OCI-LY3 (cell line): ENCODE measurements around the gene RAB4B.
"Not testable (repeated sequence)": the region's sequence is repeated elsewhere in the genome, so short reads cannot be mapped to it uniquely, and the experiment has no call there.

Experiments used
- H2AFZ ChIP-seq: fragments of 200-600, 300-600 bp; shearing (Covaris generic); 2 replicates; pipeline ENCODE4 v1.6.0; 2014; ENCODE audit warnings: antibody characterized with exemption, low read depth, low read length
- H3K27ac ChIP-seq: fragments of 200-600, 300-600 bp; sonication (generic); 2 replicates; pipeline ENCODE4 v1.5.1; 2014; ENCODE audit warnings: mild to moderate bottlenecking, low read length, moderate library complexity, mixed read lengths
- H3K27me3 ChIP-seq: fragments of 200-600, 300-600 bp; sonication (generic); 2 replicates; pipeline ENCODE4 v1.6.1; 2014; ENCODE audit warnings: low read depth, low read length, mixed read lengths
- H3K36me3 ChIP-seq: fragments of 200-600, 300-600 bp; sonication (generic); replicated peaks from 2 replicates; pipeline ENCODE3; 2014; ENCODE audit warnings: low read depth, low read length, mixed read lengths
- H3K4me1 ChIP-seq: fragments of 300-600, 200-600 bp; sonication (generic); 2 replicates; pipeline ENCODE4 v1.6.1; 2014; ENCODE audit warnings: low read length, mixed read lengths
- H3K4me2 ChIP-seq: fragments of 200-600, 300-600 bp; sonication (generic); 2 replicates; pipeline ENCODE4 v1.6.1; 2014; ENCODE audit warnings: low read length, mixed read lengths
- H3K4me3 ChIP-seq: fragments of 300-600, 200-600 bp; sonication (generic); 2 replicates; pipeline ENCODE4 v1.5.1; 2014; ENCODE audit warnings: antibody characterized with exemption, mild to moderate bottlenecking, low read length, moderate library complexity
- H3K79me2 ChIP-seq: fragments of 300-600, 200-600 bp; shearing (Covaris generic); 2 replicates; pipeline ENCODE4 v1.6.1; 2014; ENCODE audit warnings: mild to moderate bottlenecking, low read length, mixed read lengths
- H3K9ac ChIP-seq: fragments of 300-600, 200-600 bp; shearing (Covaris generic); 2 replicates; pipeline ENCODE4 v1.6.0; 2014; ENCODE audit warnings: mild to moderate bottlenecking, low read length, moderate library complexity
- H3K9me3 ChIP-seq: fragments of 200-600, 300-600 bp; shearing (Covaris generic); 2 replicates; pipeline ENCODE4 v1.6.1; 2014; ENCODE audit warnings: low read length, mixed read lengths; ENCODE audit not compliant: insufficient read depth
- H4K20me1 ChIP-seq: fragments of 200-600, 300-600 bp; sonication (generic); 2 replicates; pipeline ENCODE4 v1.6.1; 2016; ENCODE audit warnings: low read length, mixed read lengths; ENCODE audit not compliant: insufficient read depth
- EZH2phosphoT487 ChIP-seq: fragments of 200-600 bp; shearing (Covaris generic); IDR thresholded peaks from 2 replicates; pipeline ENCODE4 v1.6.1; 2018; ENCODE audit warnings: antibody characterized with exemption, mixed run types, low read depth
- TF ChIP-seq, protein P1 (sequence below): fragments of 200-600, 300-600 bp; sonication (generic); IDR thresholded peaks from 2 replicates; pipeline ENCODE4 v1.5.1; 2014; ENCODE audit warnings: antibody characterized with exemption, low read length, low read depth

Gene RAB4B

GRCh38 chr19:40829205-40829604 lies 51.2 kb downstream of the RAB4B start:
- Histone ChIP-seq H3K4me2 (no peak overlapping the region), H2AFZ (no peak overlapping the region), H3K27ac (no peak overlapping the region), H3K9ac (no peak overlapping the region), H3K4me3 (no peak overlapping the region), H3K4me1 (no peaks in the 10 kb centered on the region), H4K20me1 (no peaks in the 10 kb centered on the region), H3K36me3 (no peaks in the 10 kb centered on the region), H3K27me3 (0 out of 2 replicates have a peak, but pooled peaks cover 4% of the 10 kb centered on the region), H3K9me3 (no peaks in the 10 kb centered on the region), H3K79me2 (no peaks in the 10 kb centered on the region)
- no peak for TF ChIP-seq EZH2phosphoT487
- TF ChIP-seq, protein P1, sequence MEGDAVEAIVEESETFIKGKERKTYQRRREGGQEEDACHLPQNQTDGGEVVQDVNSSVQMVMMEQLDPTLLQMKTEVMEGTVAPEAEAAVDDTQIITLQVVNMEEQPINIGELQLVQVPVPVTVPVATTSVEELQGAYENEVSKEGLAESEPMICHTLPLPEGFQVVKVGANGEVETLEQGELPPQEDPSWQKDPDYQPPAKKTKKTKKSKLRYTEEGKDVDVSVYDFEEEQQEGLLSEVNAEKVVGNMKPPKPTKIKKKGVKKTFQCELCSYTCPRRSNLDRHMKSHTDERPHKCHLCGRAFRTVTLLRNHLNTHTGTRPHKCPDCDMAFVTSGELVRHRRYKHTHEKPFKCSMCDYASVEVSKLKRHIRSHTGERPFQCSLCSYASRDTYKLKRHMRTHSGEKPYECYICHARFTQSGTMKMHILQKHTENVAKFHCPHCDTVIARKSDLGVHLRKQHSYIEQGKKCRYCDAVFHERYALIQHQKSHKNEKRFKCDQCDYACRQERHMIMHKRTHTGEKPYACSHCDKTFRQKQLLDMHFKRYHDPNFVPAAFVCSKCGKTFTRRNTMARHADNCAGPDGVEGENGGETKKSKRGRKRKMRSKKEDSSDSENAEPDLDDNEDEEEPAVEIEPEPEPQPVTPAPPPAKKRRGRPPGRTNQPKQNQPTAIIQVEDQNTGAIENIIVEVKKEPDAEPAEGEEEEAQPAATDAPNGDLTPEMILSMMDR, result no peak

- H3K27me3 ChIP-seq, H3K79me2 ChIP-seq, H3K4me1 ChIP-seq, H4K20me1 ChIP-seq, H3K9ac ChIP-seq, H3K36me3 ChIP-seq, H3K27ac ChIP-seq, H3K4me2 ChIP-seq, H2AFZ ChIP-seq, H3K9me3 ChIP-seq, H3K4me3 ChIP-seq: not testable (repeated sequence)
Measured at GRCh38 chr19:40830741-40831140, 52.7 kb downstream of the RAB4B start.

GRCh38 chr19:40831502-40832430 lies 53.7 kb downstream of the RAB4B start:
- Histone ChIP-seq H2AFZ (no peak overlapping the region), H3K79me2 (no peaks in the 10 kb centered on the region), H3K4me3 (no peak overlapping the region), H3K4me2 (no peak overlapping the region), H3K27me3 (peaks cover 4% of the 10 kb centered on the region; the same call in 1 of the 2 replicates), H3K9me3 (no peaks in the 10 kb centered on the region), H3K9ac (no peak overlapping the region), H3K27ac (no peak overlapping the region), H4K20me1 (no peaks in the 10 kb centered on the region), H3K4me1 (no peaks in the 10 kb centered on the region), H3K36me3 (no peaks in the 10 kb centered on the region)
- no peak for TF ChIP-seq EZH2phosphoT487
- TF ChIP-seq, protein P1, result no peak

DNA sequence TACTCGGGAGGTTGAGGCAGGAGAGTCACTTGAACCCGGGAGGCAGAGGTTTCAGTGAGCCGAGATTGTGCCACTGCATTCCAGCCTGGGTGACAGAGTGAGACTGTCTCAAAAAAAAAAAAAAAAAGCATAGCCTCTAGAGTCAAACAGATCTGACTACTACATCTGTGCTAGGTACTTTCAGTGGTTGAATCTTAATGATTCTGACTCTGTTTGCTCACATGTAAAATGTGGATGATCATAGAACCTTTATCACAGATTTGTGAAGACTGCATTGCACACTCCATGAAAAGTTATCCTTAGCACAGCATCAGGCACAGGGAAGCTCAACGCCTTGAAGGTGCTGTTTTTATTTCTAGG lies 54.4 kb downstream of the RAB4B start:
- not testable (repeated sequence) for H3K4me3 ChIP-seq, H3K36me3 ChIP-seq, H3K79me2 ChIP-seq, H3K27ac ChIP-seq, H3K27me3 ChIP-seq, H4K20me1 ChIP-seq, H3K9me3 ChIP-seq, H3K9ac ChIP-seq, H3K4me1 ChIP-seq, H2AFZ ChIP-seq, H3K4me2 ChIP-seq

DNA sequence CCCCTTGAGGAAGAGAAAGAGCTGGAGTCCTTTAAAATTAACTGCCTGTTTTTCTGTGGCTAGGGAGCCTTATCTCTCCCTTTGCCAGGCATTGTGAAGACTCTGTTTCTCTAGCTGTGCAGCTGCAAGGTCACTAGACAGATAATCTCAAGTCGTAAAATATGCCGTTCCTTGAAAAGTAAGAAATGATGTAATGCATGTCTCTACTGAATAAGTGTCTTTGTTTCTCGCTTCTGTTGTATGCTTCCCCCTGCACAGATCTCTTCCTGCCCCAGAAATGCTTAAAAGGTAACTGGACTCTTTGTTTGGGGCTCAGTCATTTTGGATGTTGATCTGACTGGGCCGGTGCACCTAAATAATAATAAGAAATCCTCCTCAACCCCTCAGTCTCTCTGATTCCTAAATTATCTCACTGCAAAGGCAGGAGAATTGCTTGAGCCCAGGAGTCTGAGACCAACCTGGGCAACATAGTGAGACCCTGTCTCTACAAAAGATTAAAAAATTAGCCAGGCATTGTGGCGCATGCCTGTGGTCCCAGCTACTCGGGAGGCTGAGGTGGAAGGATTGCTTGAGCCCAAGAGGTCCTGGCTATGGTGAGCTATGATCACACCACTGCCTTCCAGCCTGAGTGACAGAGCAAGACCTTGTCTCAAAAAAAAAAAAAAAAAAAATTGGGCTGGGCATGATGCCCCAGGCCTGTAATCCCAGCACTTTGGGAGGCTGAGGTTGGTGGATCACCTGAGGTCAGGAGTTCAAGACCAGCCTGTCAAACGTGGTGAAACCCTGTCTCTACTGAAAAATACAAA lies 55.9 kb downstream of the RAB4B start:
- not testable (repeated sequence) for H2AFZ ChIP-seq, H3K4me1 ChIP-seq, H4K20me1 ChIP-seq, H3K27me3 ChIP-seq, H3K79me2 ChIP-seq, H3K27ac ChIP-seq, H3K9ac ChIP-seq, H3K9me3 ChIP-seq, H3K4me3 ChIP-seq, H3K4me2 ChIP-seq, H3K36me3 ChIP-seq
